ENCODE results near the gene CABLES2. TPM values are rescaled to one million over a fixed set of nuclear protein-coding genes. Genes with fewer than 3 reads are reported as not detected.

The CABLES2 gene
- polyA plus RNA-seq, 2 of the 4 experiments (the other 2 are of a cell fraction) = 3.9 to 7.7 TPM

- ATAC-seq = no peak
- H3K4me2 ChIP-seq = peak overlapping the region; percentile 58; the same call in 2 of the 3 replicates
- no peak for DNase-seq (ENCODE audit: low read depth in 1 of 2, low spot score in 1 of 2)
- no peak for FAIRE-seq
- H3K27ac ChIP-seq = no peak overlapping the region
- no peaks in the 10 kb centered on the region for H3K9me3 ChIP-seq
- H3K4me1 ChIP-seq = peaks cover 21% of the 10 kb centered on the region
- 81% methylated on average over 12 of the region's 12 CpGs for WGBS (ENCODE audit: missing lambda C conversion rate)
- POLR2A ChIA-PET = no interaction called here
- no peak overlapping the region for H3K4me3 ChIP-seq
- CTCF ChIA-PET = interaction anchor here (0.6 to 3.9 kb wide), 36 partner anchors 8 to 395 kb away, joined by 3 to 31 read pairs (median 5); partner anchors contain the start of genes RBBP8NL and SLCO4A1
- no peak for TF ChIP-seq ESRRA (IDR thresholded peaks at IDR 0.05; ENCODE audit: borderline replicate concordance, low read length)
- TF ChIP-seq PBX3 (IDR thresholded peaks at IDR 0.05) = no peak
- TF ChIP-seq SREBF2 (IDR thresholded peaks at IDR 0.05) = no peak
- no peak for TF ChIP-seq CHD2 (IDR thresholded peaks at IDR 0.05; ENCODE audit: low read length, partially characterized antibody)
- TF ChIP-seq MAFK (IDR thresholded peaks at IDR 0.05; ENCODE audit: partially characterized antibody) = no peak
- no peak for TF ChIP-seq RCOR1 (IDR thresholded peaks at IDR 0.05; ENCODE audit: low read depth, low read length)
- TF ChIP-seq HOXA7 (CRISPR knock-in tag; IDR thresholded peaks at IDR 0.05) = no peak
- TF ChIP-seq FOSB (CRISPR knock-in tag; IDR thresholded peaks at IDR 0.05) = no peak
- no peak for TF ChIP-seq MYC (IDR thresholded peaks at IDR 0.05; ENCODE audit: borderline replicate concordance, low read length)
Observed at GRCh38 chr20:62409086-62409853, 2.2 kb upstream of the CABLES2 start.

- ATAC-seq (no peak), DNase-seq (ENCODE audit: low read depth in 1 of 2, low spot score in 1 of 2) (no peak), FAIRE-seq (no peak)
- Histone ChIP-seq H3K4me1 (peaks cover 21% of the 10 kb centered on the region), H3K4me2 (no peak overlapping the region), H3K9me3 (no peaks in the 10 kb centered on the region), H3K27ac (no peak overlapping the region), H3K4me3 (no peak overlapping the region)
- CTCF ChIA-PET = interaction anchor here (1.5 to 3.9 kb wide), 5 partner anchors 13 to 383 kb away, joined by 4 to 31 read pairs (median 15); partner anchors contain the start of gene RBBP8NL
- TF ChIP-seq BHLHE40 (IDR thresholded peaks at IDR 0.05; ENCODE audit: low read depth, low read length) = no peak
- no peak for TF ChIP-seq KDM1A (IDR thresholded peaks at IDR 0.05; ENCODE audit: low read depth)
- no peak for TF ChIP-seq NPAS2 (CRISPR knock-in tag; IDR thresholded peaks at IDR 0.05; ENCODE audit: borderline replicate concordance)
- TF ChIP-seq EHF (CRISPR knock-in tag; IDR thresholded peaks at IDR 0.05) = no peak
- TF ChIP-seq ZC3H11A (IDR thresholded peaks at IDR 0.05) = no peak
- no peak for TF ChIP-seq CTCF (IDR thresholded peaks at IDR 0.05)
- no peak for TF ChIP-seq ZSCAN20 (CRISPR knock-in tag; IDR thresholded peaks at IDR 0.05)
- no peak for TF ChIP-seq CBX8 (IDR thresholded peaks at IDR 0.05)
- TF ChIP-seq NR3C1 (IDR thresholded peaks at IDR 0.05) = no peak
- TF ChIP-seq REST (IDR thresholded peaks at IDR 0.05) = no peak
- TF ChIP-seq HES2 (IDR thresholded peaks at IDR 0.05) = no peak
- no peak for TF ChIP-seq PHF8 (IDR thresholded peaks at IDR 0.05; ENCODE audit: borderline replicate concordance, low read depth)
- no peak for TF ChIP-seq JUN (IDR thresholded peaks at IDR 0.05)
- no peak for TF ChIP-seq POLR2AphosphoS2 (conservative IDR thresholded peaks at IDR 0.05; ENCODE audit: low read length)
- TF ChIP-seq TP53 (CRISPR knock-in tag; IDR thresholded peaks at IDR 0.05) = no peak
- no peak for TF ChIP-seq KDM5A (IDR thresholded peaks at IDR 0.05)
- TF ChIP-seq RNF2 (IDR thresholded peaks at IDR 0.05; ENCODE audit: borderline replicate concordance, low read depth) = no peak
- no peak for TF ChIP-seq POLR2A (IDR thresholded peaks at IDR 0.05; ENCODE audit: low read length)
- no peak for TF ChIP-seq HEYL (CRISPR knock-in tag; IDR thresholded peaks at IDR 0.05)
- TF ChIP-seq HOXA7 (CRISPR knock-in tag; IDR thresholded peaks at IDR 0.05) = no peak
- POLR2A ChIA-PET = no interaction called here
- 94% methylated on average over 9 of the region's 12 CpGs for WGBS (ENCODE audit: missing lambda C conversion rate)
Observed at GRCh38 chr20:62408640-62409039, 1.6 kb upstream of the CABLES2 start.
